HCT116 (cell line): ENCODE data around the gene C2orf74. TPM values are rescaled to one million over a fixed set of nuclear protein-coding genes. Genes with fewer than 3 reads are reported as not detected.

Source experiments
- ATAC-seq: fragments of 200-7000 bp; cut with Tn5 transposase; 2 replicates; pipeline ENCODE4 v1.9.1; 2020; ENCODE audit warnings: mild to moderate bottlenecking, moderate library complexity
- BruUV-seq: library from RNA; stranded (reverse); fragments of 400-500 nt; replicated peaks from 2 replicates; lab custom pipeline; 2021; lab: Mats Ljungman, UMichigan
- CTCF ChIA-PET: fragments of 300-600 bp; sonication (Branson Sonifier 250); formaldehyde crosslinking; loops from one replicate; lab custom pipeline; 2021; ENCODE audit warnings: antibody characterized with exemption; lab: Charles Lee
- POLR2A ChIA-PET: fragments of 300-600, 350-600 bp; sonication (Branson Sonifier 250); formaldehyde crosslinking; loops from one replicate; lab custom pipeline; 2021; ENCODE audit warnings: antibody characterized with exemption; lab: Charles Lee
- RAD21 ChIA-PET, 2 experiments: fragments of 300-600 bp; sonication (Branson Sonifier 250); formaldehyde crosslinking; loops; one replicate each; lab custom pipeline; 2023; ENCODE audit warnings: low total read pairs in 2 of 2; ENCODE audit not compliant: uncharacterized antibody in 2 of 2, unreplicated experiment in 2 of 2, low non-redundant PET in 1 of 2; lab: Charles Lee
- DNase-seq: peaks from one replicate; pipeline ENCODE4 v3.0.0-alpha.2; 2010; ENCODE audit warnings: low read depth, low spot score
- H2AFZ ChIP-seq: fragments of 200-600 bp; shearing (Covaris generic), sonication (generic); 2 replicates; pipeline ENCODE4 v1.6.1; 2017; ENCODE audit warnings: low read depth, mixed run types, mixed read lengths, antibody characterized with exemption, low read length; ENCODE audit not compliant: poor library complexity, severe bottlenecking
- H3K27ac ChIP-seq: 2 replicates; pipeline ENCODE4 v1.5.1; 2012; ENCODE audit warnings: low read depth, low read length
- H3K27me3 ChIP-seq: fragments of 200-600 bp; sonication (generic); 2 replicates; pipeline ENCODE4 v1.6.1; 2016; ENCODE audit warnings: mixed run types, low read length, mixed read lengths; ENCODE audit not compliant: insufficient read depth
- H3K36me3 ChIP-seq, 2 experiments: fragments of 200-500 bp in 1 of 2; fragments of 200-600 bp in 1 of 2; sonication (Bioruptor generic) in 1 of 2; sonication (generic) in 1 of 2; 2 replicates each; pipeline versions ENCODE4 v1.5.1 to v1.6.1; 2014 to 2016; ENCODE audit warnings: low read length in 2 of 2, inconsistent platforms in 1 of 2, mixed read lengths in 1 of 2, mixed run types in 1 of 2; ENCODE audit not compliant: insufficient read depth in 2 of 2, control insufficient read depth in 1 of 2
- H3K4me1 ChIP-seq, 2 experiments: fragments of 200-600 bp in 1 of 2; sonication (generic) in 1 of 2; 2 replicates each; pipeline versions ENCODE4 v1.5.1 to v1.6.1; 2012 to 2017; ENCODE audit warnings: low read length in 2 of 2, inconsistent platforms in 1 of 2, mild to moderate bottlenecking in 1 of 2, mixed read lengths in 1 of 2, mixed run types in 1 of 2, moderate library complexity in 1 of 2; ENCODE audit not compliant: insufficient read depth in 2 of 2, control insufficient read depth in 1 of 2
- H3K4me2 ChIP-seq: fragments of 200-600 bp; sonication (generic); 2 replicates; pipeline ENCODE4 v1.6.1; 2017; ENCODE audit warnings: mixed run types, low read length, mixed read lengths
- H3K4me3 ChIP-seq, 2 experiments: fragments of 200-600 bp in 1 of 2; sonication (generic) in 1 of 2; replicated peaks in 1 of 2; 2 replicates each; pipeline ENCODE4 v1.5.1; 2011 to 2016; ENCODE audit warnings: low read length in 2 of 2, control low read depth in 1 of 2, low read depth in 1 of 2, mild to moderate bottlenecking in 1 of 2, mixed read lengths in 1 of 2, mixed run types in 1 of 2
- H3K79me2 ChIP-seq: fragments of 200-600 bp; sonication (generic); 2 replicates; pipeline ENCODE4 v1.6.1; 2017; ENCODE audit warnings: mild to moderate bottlenecking, mixed run types, low read length, moderate library complexity, mixed read lengths; ENCODE audit not compliant: insufficient read depth
- H3K9ac ChIP-seq: fragments of 200-600 bp; sonication (generic); 2 replicates; pipeline ENCODE4 v1.6.1; 2016; ENCODE audit warnings: low read length, mixed read lengths
- H3K9me2 ChIP-seq: fragments of 200-600 bp; sonication (generic), shearing (Covaris generic); 2 replicates; pipeline ENCODE4 v1.6.1; 2017; ENCODE audit warnings: mixed run types, mild to moderate bottlenecking, moderate library complexity; ENCODE audit not compliant: insufficient read depth
- H3K9me3 ChIP-seq, 2 experiments: fragments of 200-500 bp in 1 of 2; fragments of 200-600 bp in 1 of 2; sonication (Bioruptor generic) in 1 of 2; sonication (generic) in 1 of 2; 2 replicates each; pipeline ENCODE4 v1.6.1; 2014 to 2017; ENCODE audit warnings: low read length in 2 of 2, mixed read lengths in 2 of 2, inconsistent platforms in 1 of 2, low read depth in 1 of 2, mild to moderate bottlenecking in 1 of 2, mixed run types in 1 of 2, moderate library complexity in 1 of 2; ENCODE audit not compliant: control insufficient read depth in 1 of 2, insufficient read depth in 1 of 2
- H4K20me1 ChIP-seq: fragments of 200-600 bp; sonication (generic), shearing (Covaris generic); 2 replicates; pipeline ENCODE4 v1.6.1; 2017; ENCODE audit warnings: mixed run types, mild to moderate bottlenecking, moderate library complexity; ENCODE audit not compliant: insufficient read depth
- ATF3 ChIP-seq: IDR thresholded peaks from 2 replicates; pipeline ENCODE4 v1.6.1; 2012
- CBX3 ChIP-seq: IDR thresholded peaks from 2 replicates; pipeline ENCODE4 v1.6.1; 2012; ENCODE audit warnings: low read depth
- CEBPB ChIP-seq: IDR thresholded peaks from 2 replicates; pipeline ENCODE4 v1.6.1; 2012; ENCODE audit warnings: low read depth
- CTCF ChIP-seq, 3 experiments: fragments of 200-600 bp in 1 of 3; sonication (generic) in 1 of 3; IDR thresholded peaks in 2 of 3; conservative IDR thresholded peaks in 1 of 3; 2 replicates each; pipeline ENCODE4 v1.5.1; 2012 to 2017; ENCODE audit warnings: low read depth in 2 of 3, low read length in 2 of 3, antibody characterized with exemption in 1 of 3, borderline replicate concordance in 1 of 3, control low read depth in 1 of 3, mild to moderate bottlenecking in 1 of 3, mixed read lengths in 1 of 3, mixed run types in 1 of 3, moderate library complexity in 1 of 3; ENCODE audit not compliant: insufficient read depth in 1 of 3
- EZH2 ChIP-seq: fragments of 200-600 bp; sonication (generic); IDR thresholded peaks from 2 replicates; pipeline ENCODE4 v1.6.1; 2017; ENCODE audit warnings: antibody characterized with exemption, mixed run types
- MAX ChIP-seq: IDR thresholded peaks from 2 replicates; pipeline ENCODE4 v1.6.1; 2012
- POLR2AphosphoS5 ChIP-seq: IDR thresholded peaks from 2 replicates; pipeline ENCODE4 v1.6.1; 2011; ENCODE audit warnings: mild to moderate bottlenecking, low read depth, low read length, moderate library complexity
- RAD21 ChIP-seq: IDR thresholded peaks from 2 replicates; pipeline ENCODE4 v1.6.1; 2012; ENCODE audit warnings: low read depth, mild to moderate bottlenecking
- SIN3A ChIP-seq: IDR thresholded peaks from 2 replicates; pipeline ENCODE4 v1.6.1; 2012; ENCODE audit warnings: low read depth
- SP1 ChIP-seq: IDR thresholded peaks from 2 replicates; pipeline ENCODE4 v1.6.1; 2012; ENCODE audit warnings: low read depth
- YY1 ChIP-seq: IDR thresholded peaks from 2 replicates; pipeline ENCODE4 v1.6.1; 2011; ENCODE audit warnings: low read length, low read depth, moderate library complexity, mild to moderate bottlenecking; ENCODE audit not compliant: insufficient replicate concordance; ENCODE audit errors: extremely low read depth
- ZFX ChIP-seq: fragments of 450-650 bp; IDR thresholded peaks from 2 replicates; pipeline ENCODE4 v1.6.1; 2017
- intact Hi-C: fragments of 100-400 bp; cut with micrococcal nuclease; formaldehyde crosslinking; loops from 2 replicates; pipeline ENCODE4 v1.10.0; 2022
- total RNA-seq: library from RNA; stranded (reverse); gene quantifications from one replicate; pipeline ENCODE4 v1.2.1, GENCODE V29; 2021; ENCODE audit not compliant: unreplicated experiment

Gene C2orf74
- total RNA-seq, 1 experiment from 2014 or later: not detected

GRCh38 chr2:61178603-61179545 is 16.9 kb downstream of the C2orf74 start:
- Histone ChIP-seq H3K4me1 (peaks cover 7 to 22% of the 10 kb centered on the region in 2 experiments), H3K4me3 (peak overlapping the region in 1 of 2 experiments; percentile 81; a peak in 1 of 4 replicates), H3K9me3 (no peaks in the 10 kb centered on the region), H3K9ac (peak overlapping the region; percentile 96; the same call in 1 of the 2 replicates), H3K9me2 (no peaks in the 10 kb centered on the region), H2AFZ (no peak overlapping the region), H3K36me3 (peaks cover 14 to 25% of the 10 kb centered on the region in 2 experiments), H4K20me1 (no peaks in the 10 kb centered on the region), H3K4me2 (peak overlapping the region; percentile 98), H3K79me2 (peaks cover 50% of the 10 kb centered on the region), H3K27me3 (no peaks in the 10 kb centered on the region), H3K27ac (no peak overlapping the region)
- CTCF ChIA-PET: no interaction called here
- BruUV-seq: no TSS peak
- RAD21 ChIA-PET: no interaction called here
- intact Hi-C loops: loop anchor here (5.0 kb wide), 1 partner anchor 162 kb away; the partner anchor contains the start of genes PEX13 and PUS10
- 0 out of 2 replicates have a peak, but pooled peaks have one; percentile 8 for TF ChIP-seq POLR2AphosphoS5
- TF ChIP-seq CEBPB: no peak
- POLR2A ChIA-PET: no interaction called here
- no peak for ATAC-seq
- no peak for DNase-seq

- no peak overlapping the region for H2AFZ ChIP-seq
- H3K79me2 ChIP-seq: peaks cover 50% of the 10 kb centered on the region
- H3K27me3 ChIP-seq: no peaks in the 10 kb centered on the region
- no peaks in the 10 kb centered on the region for H3K9me3 ChIP-seq
- DNase-seq: no peak
- no peaks in the 10 kb centered on the region; the same call in 1 of the 2 replicates for H4K20me1 ChIP-seq
- POLR2A ChIA-PET: no interaction called here
- H3K4me2 ChIP-seq: 0 out of 2 replicates have a peak overlapping the region, but pooled peaks have one; percentile 98
- no peak overlapping the region for H3K9ac ChIP-seq
- RAD21 ChIA-PET: no interaction called here
- CTCF ChIA-PET: no interaction called here
- ATAC-seq: no peak
- no peak overlapping the region for H3K27ac ChIP-seq
- H3K36me3 ChIP-seq: peaks cover 15 to 35% of the 10 kb centered on the region in 2 experiments
- H3K9me2 ChIP-seq: no peaks in the 10 kb centered on the region
- H3K4me1 ChIP-seq: peaks cover 7 to 22% of the 10 kb centered on the region in 2 experiments
- no TSS peak for BruUV-seq
- intact Hi-C loops: loop anchor here (5.0 kb wide), 1 partner anchor 163 kb away; the partner anchor contains the start of genes PEX13 and PUS10
- H3K4me3 ChIP-seq: no peak overlapping the region
- TF ChIP-seq ZFX: no peak
- TF ChIP-seq SIN3A: no peak
- no peak for TF ChIP-seq CBX3
- no peak for TF ChIP-seq ATF3
- no peak for TF ChIP-seq RAD21
- TF ChIP-seq MAX: no peak
- TF ChIP-seq EZH2: no peak
- no peak for TF ChIP-seq CTCF (IDR thresholded peaks at IDR 0.05 in 2 of 3, conservative IDR thresholded peaks at IDR 0.05 in 1 of 3; ENCODE audit: borderline replicate concordance in 1 of 3, insufficient read depth in 1 of 3, low read depth in 2 of 3, low read length in 2 of 3)
- TF ChIP-seq CEBPB: no peak
- TF ChIP-seq SP1: no peak
- TF ChIP-seq YY1: no peak
Measured at GRCh38 chr2:61179701-61180639, 18.0 kb downstream of the C2orf74 start.
